ENCODE measurements around the gene TCF19.
A peak's percentile ranks its signal among the peaks of the same experiment; 100 is the strongest.
"Not testable (repeated sequence)": the region's sequence is repeated elsewhere in the genome, so short reads cannot be mapped to it uniquely, and the experiment has no call there.

TCF19 gene

DNA sequence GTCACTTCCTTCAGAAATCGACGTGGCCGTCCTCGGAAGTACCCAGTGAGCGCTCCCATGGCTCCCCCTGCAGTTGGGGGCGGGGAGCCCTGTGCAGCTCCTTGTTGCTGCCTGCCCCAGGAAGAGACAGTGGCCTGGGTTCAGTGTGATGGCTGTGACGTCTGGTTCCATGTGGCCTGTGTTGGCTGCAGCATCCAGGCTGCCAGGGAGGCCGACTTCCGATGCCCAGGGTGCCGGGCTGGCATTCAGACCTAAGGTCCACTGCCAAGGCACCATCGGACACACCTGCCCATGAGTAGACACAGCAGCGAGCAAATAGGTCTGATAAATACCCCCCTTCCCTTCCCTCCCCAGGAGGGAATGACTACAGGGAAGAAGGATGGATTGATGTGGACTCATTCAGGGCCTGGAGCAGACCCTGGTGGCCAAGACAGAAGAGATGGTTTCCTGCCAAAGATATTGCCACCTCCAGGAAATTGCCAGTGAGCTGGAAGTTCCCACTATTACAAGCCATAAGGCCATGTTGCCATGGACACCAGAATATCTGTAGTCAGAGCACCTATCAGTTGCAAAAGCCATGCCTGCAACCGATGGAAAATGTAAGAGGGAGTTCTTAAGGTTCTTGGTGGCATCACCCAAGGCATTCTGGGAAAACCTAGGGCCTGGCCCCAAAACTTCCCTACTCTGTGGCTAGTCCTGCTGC lies 4.2 kb downstream of the TCF19 start:
- DNase-seq (ENCODE audit: low read depth) = no peak

DNA sequence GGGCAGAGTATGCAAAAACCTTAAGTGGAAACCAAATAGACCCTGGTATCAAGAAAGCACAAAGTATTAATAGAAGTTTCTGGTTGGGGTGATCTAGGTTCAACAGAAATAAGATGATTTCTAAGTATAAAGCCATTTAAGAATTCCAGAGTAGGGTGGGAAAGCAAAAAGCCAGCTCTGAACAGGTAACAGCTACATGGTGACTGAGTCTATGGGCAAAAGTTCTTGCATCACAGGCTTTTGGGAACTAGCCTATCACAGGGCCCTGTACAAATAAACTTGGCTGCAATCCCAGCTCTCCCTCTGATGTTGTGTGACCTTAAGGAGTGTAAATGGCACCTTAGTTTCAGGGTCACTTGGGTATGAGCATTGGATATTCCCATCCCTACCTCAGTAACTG lies 5.5 kb downstream of the TCF19 start:
- peak; percentile 34 for DNase-seq (ENCODE audit: low read depth)

DNA sequence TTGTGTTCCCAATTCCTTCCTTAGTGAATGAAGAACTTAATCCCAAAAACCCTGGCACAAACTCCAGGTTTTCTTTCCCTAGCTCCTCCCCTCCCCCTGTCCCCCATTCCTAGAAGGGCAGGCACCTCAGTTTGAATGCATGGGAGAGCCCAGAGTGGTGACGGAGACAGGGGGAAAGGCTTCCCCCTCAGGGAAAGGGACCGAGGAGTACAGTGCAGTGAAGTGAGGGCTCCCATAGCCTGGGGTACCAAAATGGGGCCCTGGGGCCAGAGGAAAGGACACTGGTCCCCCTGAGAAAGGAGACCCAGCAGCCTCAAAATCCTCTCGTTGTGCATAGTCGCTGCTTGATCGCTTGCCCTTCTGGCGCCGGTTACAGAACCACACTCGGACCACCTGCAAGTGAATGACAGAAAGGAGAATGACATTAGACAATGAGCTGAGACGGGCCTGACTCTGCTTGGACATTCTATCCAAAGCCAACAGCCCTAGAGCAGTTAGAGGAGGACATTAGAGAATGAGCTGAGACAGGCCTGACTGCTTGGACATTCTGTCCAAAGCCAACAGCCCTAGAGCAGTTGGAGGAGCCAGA lies 6.2 kb downstream of the TCF19 start:
- not testable (repeated sequence) for DNase-seq (ENCODE audit: low read depth)

DNA sequence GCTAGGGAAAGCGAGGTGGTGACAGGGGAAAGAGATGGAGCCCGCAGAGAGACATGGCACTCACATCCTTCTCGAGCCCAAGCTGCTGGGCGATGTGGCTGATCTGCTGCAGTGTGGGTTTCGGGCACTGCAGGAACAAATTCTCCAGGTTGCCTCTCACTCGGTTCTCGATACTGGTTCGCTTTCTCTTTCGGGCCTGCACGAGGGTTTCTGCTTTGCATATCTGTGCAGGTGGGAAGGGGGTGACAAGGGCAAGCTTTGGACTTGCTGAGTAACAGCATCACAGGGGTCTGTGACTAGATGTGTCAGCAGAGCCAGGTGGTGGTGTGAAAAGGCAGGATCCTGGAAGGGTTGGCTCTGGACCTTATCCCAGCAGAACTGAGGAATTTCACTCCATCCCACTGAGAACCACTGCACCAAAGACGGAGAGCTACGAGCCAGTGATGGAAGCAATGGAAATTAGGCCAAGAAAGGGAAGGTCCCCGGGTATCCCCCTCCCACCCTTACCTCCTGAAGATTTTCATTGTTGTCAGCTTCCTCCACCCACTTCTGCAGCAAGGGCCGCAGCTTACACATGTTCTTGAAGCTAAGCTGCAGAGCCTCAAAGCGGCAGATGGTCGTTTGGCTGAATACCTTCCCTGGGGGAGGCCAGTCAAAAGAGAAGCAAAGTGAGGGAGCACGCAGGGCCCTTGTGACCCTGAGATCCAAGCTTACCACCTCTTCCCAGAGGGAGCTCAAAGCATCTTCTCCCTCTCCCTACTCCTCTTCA lies 6.9 kb downstream of the TCF19 start:
- DNase-seq (ENCODE audit: low read depth) = not testable (repeated sequence)

DNA sequence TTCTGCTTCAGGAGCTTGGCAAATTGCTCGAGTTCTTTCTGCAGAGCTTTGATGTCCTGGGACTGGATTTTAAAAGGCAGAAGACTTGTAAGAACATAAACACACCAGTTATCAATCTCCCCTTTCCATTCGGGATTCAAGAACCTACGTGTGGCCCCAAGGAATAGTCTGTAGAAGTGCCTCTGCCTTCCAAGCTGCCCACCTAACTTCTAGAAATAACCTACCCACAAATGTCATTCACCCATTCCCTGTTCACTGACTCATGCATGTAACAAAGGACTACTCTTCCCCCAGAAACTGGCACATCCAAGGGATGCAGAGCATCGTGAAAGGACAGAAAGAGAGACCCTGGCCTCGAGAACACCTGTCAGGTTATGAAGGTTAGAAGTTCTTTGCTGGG lies 7.6 kb downstream of the TCF19 start:
- no peak for DNase-seq (ENCODE audit: low read depth)

DNA sequence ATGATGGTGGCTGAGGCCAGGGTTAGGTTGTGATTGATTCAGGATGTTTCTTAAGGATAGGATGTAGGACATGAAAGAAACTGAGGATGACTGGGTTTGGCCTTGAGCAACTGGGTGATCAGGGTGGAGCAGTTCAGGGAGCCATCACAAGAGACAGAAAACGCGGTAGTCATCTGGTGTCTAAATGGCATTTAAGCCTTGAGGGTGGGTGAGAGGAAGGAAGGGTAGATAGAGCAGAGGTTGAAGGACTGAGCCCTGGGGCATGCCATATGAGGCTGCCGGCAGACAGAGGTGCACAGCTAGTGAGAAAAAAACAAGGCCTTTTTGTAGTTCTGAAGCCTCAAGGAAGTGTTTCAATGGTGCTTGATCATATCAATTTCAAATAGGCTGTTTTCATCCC lies 10.2 kb downstream of the TCF19 start:
- DNase-seq (ENCODE audit: low read depth) = no peak

DNA sequence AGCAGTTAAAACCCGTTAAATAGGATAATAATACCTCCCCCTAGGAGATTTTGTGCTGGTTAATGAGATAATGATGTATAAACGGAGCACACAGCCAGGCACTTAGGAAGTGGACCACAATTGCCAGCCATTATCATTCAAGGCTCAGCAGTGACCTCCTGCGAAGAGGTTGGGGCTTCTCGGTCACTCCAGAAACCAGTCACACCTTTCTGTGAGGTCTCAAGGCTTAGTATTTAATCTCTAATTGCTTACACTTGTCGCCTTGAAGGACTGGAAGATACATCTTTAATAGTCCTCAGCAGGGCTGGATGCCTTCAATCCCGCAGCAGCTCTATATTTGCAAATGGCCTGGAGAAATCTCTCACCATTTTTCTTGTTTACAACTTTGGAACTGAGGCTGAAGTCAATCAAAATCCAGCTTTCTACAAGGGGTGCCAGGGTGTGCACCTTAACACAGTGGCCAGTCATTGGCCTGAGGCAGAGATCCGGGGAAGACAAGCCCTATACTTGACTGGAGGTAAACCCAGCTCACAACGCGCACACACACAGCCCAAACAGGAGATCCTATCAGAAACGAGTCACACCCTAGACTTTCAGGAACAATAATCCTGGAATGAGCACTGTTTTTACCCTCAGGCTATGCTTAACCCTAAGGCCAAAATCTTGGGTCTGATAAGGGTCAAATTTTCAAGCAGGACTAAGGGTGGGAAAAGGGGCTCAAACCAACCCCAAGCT lies 10.9 kb downstream of the TCF19 start:
- DNase-seq (ENCODE audit: low read depth) = no peak

DNA sequence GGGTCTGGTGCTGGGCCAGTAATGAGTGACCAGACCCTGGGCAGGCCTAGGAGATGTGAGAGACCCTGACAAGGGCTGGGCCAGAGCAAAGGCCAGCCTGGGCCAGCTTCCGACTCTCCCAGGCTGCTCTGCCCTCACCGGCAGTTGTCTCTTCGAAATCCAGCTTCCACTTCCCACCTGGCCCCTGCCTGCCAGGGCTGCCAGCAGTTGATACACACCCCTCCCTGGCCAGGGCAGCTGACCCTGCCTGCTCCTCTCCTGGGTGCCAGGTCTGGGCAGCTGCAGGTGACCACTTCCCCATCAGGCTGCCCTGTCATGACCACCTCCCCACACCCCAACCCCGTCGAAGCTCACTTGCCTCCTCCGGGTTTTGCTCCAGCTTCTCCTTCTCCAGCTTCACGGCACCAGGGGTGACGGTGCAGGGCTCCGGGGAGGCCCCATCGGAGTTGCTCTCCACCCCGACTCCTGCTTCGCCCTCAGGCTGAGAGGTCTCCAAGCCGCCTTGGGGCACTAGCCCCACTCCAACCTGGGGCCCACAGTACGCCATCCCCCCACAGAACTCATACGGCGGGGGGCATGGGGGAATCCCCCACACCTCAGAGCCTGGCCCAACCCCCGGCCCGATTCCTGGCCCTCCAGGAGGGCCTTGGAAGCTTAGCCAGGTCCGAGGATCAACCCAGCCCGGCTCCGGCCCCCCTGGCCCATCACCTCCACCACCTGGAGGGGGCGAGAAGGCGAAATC lies 11.6 kb downstream of the TCF19 start:
- DNase-seq (ENCODE audit: low read depth) = not testable (repeated sequence)

DNA sequence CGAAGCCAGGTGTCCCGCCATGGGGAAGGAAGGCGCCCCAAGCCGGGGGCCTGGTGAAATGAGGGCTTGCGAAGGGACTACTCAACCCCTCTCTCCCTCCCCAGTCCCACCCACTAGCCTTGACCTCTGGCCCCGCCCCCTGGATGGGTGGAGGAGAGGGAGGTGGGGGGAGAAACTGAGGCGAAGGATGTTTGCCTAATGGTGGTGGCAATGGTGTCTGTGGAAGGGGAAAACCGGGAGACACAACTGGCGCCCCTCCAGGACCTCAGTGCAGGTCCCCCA lies 12.2 kb downstream of the TCF19 start, which contains the start of gene POU5F1:
POU5F1 (minus strand) TSS at position 83 of the 282 bp plus-strand sequence; CDS start at position 21, 62 bp downstream.
- DNase-seq (ENCODE audit: low read depth) = no peak

- no peak for DNase-seq (ENCODE audit: low read depth)
Measured at GRCh38 chr6:31170987-31171671, 12.7 kb downstream of the TCF19 start.

- DNase-seq (ENCODE audit: low read depth) = no peak
Measured at GRCh38 chr6:31171931-31172905, 13.8 kb downstream of the TCF19 start.

- no peak for DNase-seq (ENCODE audit: low read depth)
Measured at GRCh38 chr6:31172973-31173384, 14.6 kb downstream of the TCF19 start.

DNA sequence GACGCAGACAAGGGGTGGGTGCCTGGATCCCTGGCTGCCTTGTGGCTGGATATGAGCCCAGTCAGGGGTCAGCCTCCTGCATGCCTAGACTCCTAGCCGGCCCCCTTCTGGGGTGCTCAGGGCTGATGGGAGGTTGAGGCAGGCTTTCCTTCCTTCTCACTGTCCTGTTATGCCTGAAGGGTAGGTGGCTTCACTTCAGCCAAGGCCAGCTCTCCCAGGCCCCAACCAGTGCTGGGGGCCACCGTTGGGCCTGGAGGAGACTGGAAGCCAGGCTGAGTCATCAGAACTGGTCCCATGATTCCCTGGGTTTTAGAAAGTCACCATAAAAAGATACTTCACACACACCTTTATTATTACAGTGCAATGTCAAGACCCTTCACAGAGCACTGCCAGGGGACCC lies 15.0 kb downstream of the TCF19 start:
- DNase-seq (ENCODE audit: low read depth) = no peak

- no peak for DNase-seq (ENCODE audit: low read depth)
Measured at GRCh38 chr6:31174378-31174777, 16.0 kb downstream of the TCF19 start.

GRCh38 chr6:31175971-31176370 lies 17.6 kb downstream of the TCF19 start:
- DNase-seq (ENCODE audit: low read depth) = peak; percentile 23

- no peak for DNase-seq (ENCODE audit: low read depth)
Measured at GRCh38 chr6:31178143-31179041, 20.0 kb downstream of the TCF19 start.

DNA sequence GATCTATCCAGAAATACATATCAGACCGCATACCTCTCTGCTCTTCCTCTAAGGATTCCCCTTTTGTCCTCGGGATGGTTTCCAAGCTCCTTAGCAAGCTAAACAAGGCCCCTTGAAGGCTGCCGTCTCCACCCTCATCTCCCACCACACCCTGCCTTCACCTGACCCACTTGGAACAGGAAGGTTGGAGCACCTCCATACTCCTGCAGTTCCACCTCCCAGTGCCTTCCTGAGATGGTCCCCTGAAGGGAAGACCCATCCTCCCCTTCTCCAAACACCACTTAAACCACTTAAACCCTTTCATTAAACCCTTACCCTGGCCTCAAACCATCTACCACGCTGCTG lies 20.6 kb downstream of the TCF19 start:
- no peak for DNase-seq (ENCODE audit: low read depth)

DNA sequence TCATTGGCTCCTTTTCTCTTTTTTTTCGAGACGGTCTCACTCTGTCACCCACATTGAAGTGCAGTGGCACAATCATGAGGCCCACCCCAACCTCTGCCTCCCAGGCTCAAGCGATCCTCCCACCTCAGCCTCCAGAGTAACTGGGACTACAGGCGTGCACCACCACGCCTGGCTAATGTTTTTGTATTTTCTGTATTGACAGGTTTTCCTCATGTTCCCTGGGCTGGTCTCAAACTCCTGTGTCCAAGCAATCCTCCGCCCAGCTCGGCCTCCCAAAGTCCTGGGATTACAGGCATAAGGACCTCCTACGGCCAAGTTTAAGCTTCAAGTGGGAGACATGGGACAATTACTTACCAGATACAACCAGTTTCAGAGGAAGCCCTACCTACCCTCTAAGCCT lies 21.5 kb downstream of the TCF19 start:
- DNase-seq (ENCODE audit: low read depth) = no peak

DNA sequence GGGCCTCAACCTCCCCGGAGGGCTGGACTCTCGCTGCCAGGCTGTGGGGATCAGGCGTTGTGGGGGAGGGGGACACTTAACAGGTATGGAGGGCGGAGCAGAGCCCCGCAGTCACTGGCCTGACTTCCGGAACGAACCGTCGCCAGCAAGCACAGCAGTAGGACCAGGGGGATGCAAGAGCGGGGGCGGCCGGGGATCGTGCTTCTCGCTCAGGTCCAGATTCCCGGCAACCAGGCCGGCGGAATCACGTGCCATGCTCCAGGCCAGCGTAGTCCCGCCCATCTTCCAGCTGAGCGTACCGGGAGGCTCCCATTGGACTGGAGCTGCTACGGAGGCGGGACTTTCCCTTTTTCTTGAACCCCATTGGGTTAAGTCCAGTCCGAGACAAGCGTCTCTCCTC lies 22.1 kb downstream of the TCF19 start:
- peak; percentile 75 for DNase-seq (ENCODE audit: low read depth)
